Subcutaneous adipose tissue (tissue), 4 donors: ENCODE results near the gene ATP13A3. TPM values are rescaled to one million over a fixed set of nuclear protein-coding genes. Genes with fewer than 3 reads are reported as not detected.

ENCODE experiments used
- total RNA-seq, 4 donors: library from RNA; depleted of rRNA; stranded (reverse); fragments of >200 nt; gene quantifications; one replicate each; pipeline ENCODE4 v1.1.0, GENCODE V29; 2016
- TF ChIP-seq, protein P1 (sequence below): fragments of 450-650 bp; IDR thresholded peaks from one replicate; pipeline ENCODE4 v1.5.1; 2016; ENCODE audit warnings: low read depth, mild to moderate bottlenecking, control low read depth, antibody characterized with exemption, moderate library complexity

ATP13A3 gene
- total RNA-seq, 4 donors from 2014 or later = 117 to 222 (median 170) TPM

DNA sequence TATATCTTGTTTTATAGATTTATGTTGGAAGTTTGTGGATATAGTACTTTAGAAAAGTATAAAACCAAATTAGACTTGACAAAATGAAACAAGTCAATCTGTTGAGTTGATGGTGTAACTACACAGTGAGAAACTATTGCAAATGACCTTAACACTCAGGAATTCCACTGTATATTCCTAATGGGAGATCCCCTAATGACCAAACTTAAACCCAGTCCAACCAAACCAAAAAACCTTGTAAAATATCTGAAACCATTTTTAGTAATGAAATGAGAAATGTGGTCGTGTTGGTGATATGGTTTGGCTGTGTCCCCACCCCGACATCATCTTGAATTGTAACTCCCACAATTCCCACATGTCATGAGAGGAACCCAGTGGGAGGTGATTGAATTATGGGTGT is 31.9 kb upstream of the ATP13A3 start:
- TF ChIP-seq, protein P1, sequence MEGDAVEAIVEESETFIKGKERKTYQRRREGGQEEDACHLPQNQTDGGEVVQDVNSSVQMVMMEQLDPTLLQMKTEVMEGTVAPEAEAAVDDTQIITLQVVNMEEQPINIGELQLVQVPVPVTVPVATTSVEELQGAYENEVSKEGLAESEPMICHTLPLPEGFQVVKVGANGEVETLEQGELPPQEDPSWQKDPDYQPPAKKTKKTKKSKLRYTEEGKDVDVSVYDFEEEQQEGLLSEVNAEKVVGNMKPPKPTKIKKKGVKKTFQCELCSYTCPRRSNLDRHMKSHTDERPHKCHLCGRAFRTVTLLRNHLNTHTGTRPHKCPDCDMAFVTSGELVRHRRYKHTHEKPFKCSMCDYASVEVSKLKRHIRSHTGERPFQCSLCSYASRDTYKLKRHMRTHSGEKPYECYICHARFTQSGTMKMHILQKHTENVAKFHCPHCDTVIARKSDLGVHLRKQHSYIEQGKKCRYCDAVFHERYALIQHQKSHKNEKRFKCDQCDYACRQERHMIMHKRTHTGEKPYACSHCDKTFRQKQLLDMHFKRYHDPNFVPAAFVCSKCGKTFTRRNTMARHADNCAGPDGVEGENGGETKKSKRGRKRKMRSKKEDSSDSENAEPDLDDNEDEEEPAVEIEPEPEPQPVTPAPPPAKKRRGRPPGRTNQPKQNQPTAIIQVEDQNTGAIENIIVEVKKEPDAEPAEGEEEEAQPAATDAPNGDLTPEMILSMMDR = no peak

DNA sequence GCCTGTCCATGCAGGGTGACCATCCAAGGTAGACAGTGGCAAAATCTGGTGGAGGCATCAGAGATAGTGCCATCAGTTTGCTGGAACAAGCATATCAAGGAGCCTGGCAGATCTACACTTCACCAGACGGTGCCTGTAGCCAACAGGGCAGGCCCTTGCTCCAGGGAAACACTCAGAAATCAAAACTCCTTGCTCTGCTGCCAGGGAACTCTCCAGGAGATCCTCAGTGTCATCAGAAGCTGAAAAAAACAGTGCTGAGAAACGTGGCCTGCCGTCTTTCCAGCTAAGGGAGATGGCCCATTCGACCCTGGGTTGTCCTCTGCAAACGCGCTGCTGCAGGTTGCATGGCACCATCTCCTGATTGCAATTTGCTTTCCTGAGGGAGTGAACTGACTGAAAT is 30.5 kb upstream of the ATP13A3 start:
- TF ChIP-seq, protein P1 = no peak

DNA sequence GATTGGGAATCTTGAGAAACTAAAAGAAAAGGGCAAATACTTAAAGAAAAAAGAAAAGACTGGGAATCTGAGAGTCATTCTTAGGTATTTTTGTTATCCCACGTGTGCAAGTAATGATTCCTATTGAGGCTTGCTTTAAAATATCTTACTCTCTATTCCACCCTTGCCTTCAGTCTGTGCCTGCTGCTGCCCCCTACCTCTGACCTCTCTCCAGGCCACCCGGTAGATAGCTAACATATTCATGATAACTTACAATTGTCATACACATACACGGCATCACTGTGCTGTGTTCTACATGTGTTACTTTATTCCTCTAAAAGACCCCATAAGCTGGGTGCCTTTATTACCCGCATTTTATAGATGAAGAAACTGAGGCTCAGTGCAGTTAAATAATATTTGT is 27.8 kb upstream of the ATP13A3 start:
- TF ChIP-seq, protein P1 = no peak

DNA sequence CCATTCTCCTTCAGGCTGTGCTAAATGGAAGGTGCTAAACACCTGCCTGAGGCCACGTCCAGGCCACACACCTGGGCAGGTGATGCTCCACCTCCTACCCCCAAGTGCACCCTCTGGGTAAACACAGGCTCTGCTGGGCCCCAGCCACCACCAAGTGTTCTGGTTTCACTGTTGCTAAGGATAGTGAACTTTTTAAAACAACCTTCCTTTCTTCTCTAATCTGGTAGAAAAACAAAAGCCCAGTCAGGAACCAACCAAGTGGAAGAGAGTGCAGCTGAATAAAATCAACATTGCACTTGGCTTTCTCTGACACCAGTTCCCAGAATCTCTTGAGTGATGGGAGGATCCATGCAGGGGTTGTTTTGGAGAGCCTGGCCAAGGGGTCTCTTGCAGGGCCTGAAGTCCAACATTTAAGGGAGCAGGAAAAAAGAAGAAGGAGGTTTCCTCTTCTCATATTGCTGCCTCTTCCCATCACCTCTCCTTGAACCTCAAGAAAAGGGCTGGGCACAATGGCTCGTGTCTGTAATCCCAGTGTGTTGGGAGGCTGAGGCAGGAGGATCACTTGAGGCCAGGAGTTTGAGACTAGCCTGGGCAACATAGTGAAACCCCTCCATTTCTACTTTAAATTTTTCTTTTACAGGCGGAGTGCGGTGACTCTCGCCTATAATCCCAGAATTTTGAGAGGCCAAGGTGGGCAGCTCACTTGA is 26.2 kb upstream of the ATP13A3 start:
- TF ChIP-seq, protein P1 = no peak

DNA sequence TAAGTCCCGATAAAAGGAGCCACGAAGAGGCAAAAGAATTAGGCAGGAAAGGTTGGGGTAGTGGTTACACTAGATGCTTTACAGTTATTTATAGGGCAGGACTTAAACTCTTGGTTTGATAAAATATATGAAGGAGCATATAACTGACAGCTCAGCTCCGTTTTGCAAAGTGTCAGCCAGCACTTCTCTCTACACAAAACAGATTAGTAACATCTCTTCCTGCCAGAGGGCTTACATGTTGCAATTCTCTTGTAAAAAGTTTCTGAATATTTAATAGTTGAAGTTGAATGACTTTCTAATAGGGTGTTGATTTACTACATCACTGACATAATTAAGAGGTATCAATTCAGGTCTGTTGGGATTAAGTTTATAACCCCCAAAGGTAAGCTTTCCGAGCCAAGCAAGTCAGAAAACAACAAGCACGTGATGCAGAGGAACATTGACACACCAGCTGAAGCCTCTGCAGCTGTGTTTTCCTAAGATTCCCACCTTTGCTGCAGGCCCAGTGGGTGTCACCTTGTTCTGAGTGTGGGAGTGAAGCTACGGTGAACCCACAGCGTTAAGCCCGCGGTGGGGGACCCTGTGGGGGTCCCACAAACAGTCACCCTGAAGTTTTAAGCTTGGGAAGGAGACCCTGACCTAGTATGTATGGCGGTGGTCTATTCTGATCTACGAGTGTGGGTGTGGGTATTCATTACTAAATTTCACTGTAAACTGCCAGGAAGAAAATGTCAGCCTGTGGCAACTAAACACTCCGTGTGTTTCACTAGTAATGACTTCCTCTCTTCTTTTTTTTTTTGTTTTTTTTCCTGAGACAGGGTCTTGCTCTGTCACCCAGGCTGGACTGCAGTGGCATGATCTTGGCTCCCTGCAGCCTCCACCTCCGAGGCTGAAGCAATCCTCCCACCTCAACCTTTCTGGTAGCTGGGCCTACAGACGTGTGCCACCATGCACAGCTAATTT is 22.0 kb upstream of the ATP13A3 start:
- TF ChIP-seq, protein P1 = no peak

DNA sequence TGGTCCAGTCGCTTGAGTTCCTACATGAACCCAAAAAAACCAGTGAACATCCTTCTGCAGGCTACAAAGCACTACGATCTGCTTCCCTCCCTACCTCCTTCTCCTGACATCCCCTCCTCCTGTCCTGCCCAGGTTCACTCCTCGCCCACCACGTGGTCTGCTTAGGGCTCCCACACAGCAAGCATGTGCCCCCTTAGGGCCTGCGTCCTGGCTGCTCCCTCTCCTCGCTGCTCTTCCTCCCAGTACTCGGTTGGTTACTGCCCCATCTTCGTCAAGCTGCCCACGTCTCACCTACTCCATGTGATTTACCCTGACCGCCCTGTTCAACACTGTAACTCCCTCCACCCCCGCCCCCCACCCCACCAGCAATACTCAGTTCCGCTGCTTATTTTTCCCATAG is 20.8 kb upstream of the ATP13A3 start:
- TF ChIP-seq, protein P1 = no peak

DNA sequence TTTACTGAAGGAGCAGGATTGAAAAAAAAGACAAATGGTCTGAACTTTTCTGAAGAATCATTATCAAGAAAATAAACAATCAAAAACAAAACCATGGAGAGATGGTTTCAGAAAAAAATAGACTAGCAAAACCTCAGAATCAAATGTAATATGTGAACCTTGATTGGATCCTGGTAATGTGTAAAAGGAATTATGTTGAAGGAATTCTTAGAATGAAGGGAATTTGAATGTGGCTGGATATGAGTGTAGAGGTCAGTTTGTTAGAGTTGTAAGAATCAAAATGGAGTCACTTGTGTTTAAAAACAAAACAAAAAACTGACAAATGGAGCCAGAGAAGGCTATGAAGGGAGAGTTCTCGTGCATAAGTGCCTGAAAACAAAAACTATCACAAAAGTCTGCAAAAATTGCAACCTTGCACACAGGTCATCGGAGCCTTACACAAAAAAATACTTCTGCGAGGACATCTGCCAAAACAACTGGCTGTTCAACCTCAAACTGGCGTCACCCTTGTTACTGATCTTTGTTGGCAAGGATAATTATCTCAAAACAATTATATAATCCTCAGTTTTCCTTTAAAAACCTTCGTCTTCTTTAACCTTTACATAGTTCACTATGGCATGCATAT is 19.1 kb upstream of the ATP13A3 start:
- TF ChIP-seq, protein P1 = no peak
